HepG2 (cell line): ENCODE results near the gene LIMA1. TPM values are rescaled to one million over a fixed set of nuclear protein-coding genes. Genes with fewer than 3 reads are reported as not detected.

Experiments used
- ATAC-seq: fragments of 200-7000 bp; cut with Tn5 transposase; 3 replicates; pipeline ENCODE4 v1.9.1; 2020; ENCODE audit warnings: mild to moderate bottlenecking, moderate library complexity
- BruUV-seq: library from RNA; stranded (reverse); fragments of 400-500 nt; replicated peaks from 2 replicates; lab custom pipeline; 2021; lab: Mats Ljungman, UMichigan
- CTCF ChIA-PET: fragments of 300-600 bp; formaldehyde crosslinking; extraction: SDS; loops from one replicate; lab custom pipeline; 2021; ENCODE audit warnings: low total read pairs, inconsistent platforms, low intra/inter-chr PET ratio; lab: Yijun Ruan, JAX
- POLR2A ChIA-PET: fragments of 350-600 bp; sonication (Branson Sonifier 250); formaldehyde crosslinking; loops from one replicate; lab custom pipeline; 2020; ENCODE audit warnings: antibody characterized with exemption, inconsistent platforms; lab: Yijun Ruan, JAX
- DNase-seq: peaks from one replicate; pipeline ENCODE4 v3.0.0-alpha.2; 2015; ENCODE audit warnings: low spot score
- FAIRE-seq: peaks from 3 replicates; lab custom pipeline; 2011; peaks lifted over from hg19 to GRCh38; lab: Jason Lieb, UNC
- H2AFZ ChIP-seq: one replicate; pipeline ENCODE4 v1.6.1; 2011; ENCODE audit warnings: low read length, inconsistent platforms
- H3K27ac ChIP-seq: fragments of 300-600 bp; 3 replicates; pipeline ENCODE4 v1.8.0; 2011; ENCODE audit warnings: mixed run types, mild to moderate bottlenecking, mixed read lengths, low read length, inconsistent platforms; ENCODE audit not compliant: insufficient read depth; ENCODE audit errors: extremely low read length
- H3K27me3 ChIP-seq, 2 experiments: fragments of 200-600 bp in 1 of 2; 2 replicates in 1 of 2; 3 replicates in 1 of 2; pipeline versions ENCODE4 v1.6.0 to v1.8.0; 2011; ENCODE audit warnings: low read length in 2 of 2, mild to moderate bottlenecking in 2 of 2, moderate library complexity in 2 of 2, inconsistent platforms in 1 of 2; ENCODE audit not compliant: insufficient read depth in 2 of 2, control insufficient read depth in 1 of 2
- H3K36me3 ChIP-seq, 2 experiments: fragments of 200-600 bp in 1 of 2; replicated peaks in 1 of 2; 2 replicates in 1 of 2; 3 replicates in 1 of 2; pipeline versions ENCODE4 v1.5.1 to v1.8.0; 2011; ENCODE audit warnings: low read length in 2 of 2, inconsistent platforms in 1 of 2; ENCODE audit not compliant: insufficient read depth in 2 of 2, control insufficient read depth in 1 of 2
- H3K4me1 ChIP-seq: 2 replicates; pipeline ENCODE4 v1.5.1; 2012; ENCODE audit warnings: low read length, inconsistent platforms; ENCODE audit not compliant: insufficient read depth
- H3K4me2 ChIP-seq: 2 replicates; pipeline ENCODE4 v1.6.0; 2011; ENCODE audit warnings: low read depth, low read length, inconsistent platforms
- H3K4me3 ChIP-seq, 3 experiments: fragments of 200-600 bp in 1 of 3; sonication (generic), shearing (Covaris generic) in 1 of 3; replicated peaks in 1 of 3; 2 replicates each; pipeline ENCODE4 v1.5.1; 2011 to 2016; ENCODE audit warnings: low read length in 3 of 3, inconsistent platforms in 2 of 3, low read depth in 2 of 3, mild to moderate bottlenecking in 2 of 3, control low read depth in 1 of 3, mixed read lengths in 1 of 3; ENCODE audit not compliant: insufficient read depth in 1 of 3
- H3K79me2 ChIP-seq: one replicate; pipeline ENCODE4 v1.6.1; 2011; ENCODE audit warnings: low read length, inconsistent platforms; ENCODE audit not compliant: insufficient read depth
- H3K9ac ChIP-seq: 2 replicates; pipeline ENCODE4 v1.6.0; 2011; ENCODE audit warnings: mild to moderate bottlenecking, low read depth, low read length, inconsistent platforms; ENCODE audit not compliant: insufficient read depth
- H3K9me3 ChIP-seq: 2 replicates; pipeline ENCODE4 v1.5.1; 2012; ENCODE audit warnings: mild to moderate bottlenecking, low read length
- H4K20me1 ChIP-seq: 2 replicates; pipeline ENCODE4 v1.6.0; 2011; ENCODE audit warnings: inconsistent platforms, mild to moderate bottlenecking, low read length, moderate library complexity; ENCODE audit not compliant: insufficient read depth
- ATF2 ChIP-seq: sonication (generic); formaldehyde crosslinking; IDR thresholded peaks from 2 replicates; pipeline ENCODE4 v1.4.0; 2020; ENCODE audit warnings: missing genetic modification reagents
- EP300 ChIP-seq, 3 experiments: sonication (generic) in 1 of 3; formaldehyde crosslinking in 1 of 3; IDR thresholded peaks; 2 replicates each; pipeline versions ENCODE4 v1.5.1 to v1.6.1; 2011 to 2020; ENCODE audit warnings: low read depth in 2 of 3, low read length in 2 of 3, borderline replicate concordance in 1 of 3, improper control_type of control experiment in 1 of 3, mild to moderate bottlenecking in 1 of 3, missing genetic modification reagents in 1 of 3, moderate library complexity in 1 of 3
- JARID2 ChIP-seq: sonication (generic); formaldehyde crosslinking; IDR thresholded peaks from 2 replicates; pipeline ENCODE4 v1.8.1; 2023; ENCODE audit warnings: missing genetic modification reagents, inconsistent platforms; ENCODE audit not compliant: insufficient replicate concordance
- JDP2 ChIP-seq: sonication (generic); formaldehyde crosslinking; IDR thresholded peaks from 2 replicates; pipeline ENCODE4 v1.8.1; 2022; ENCODE audit warnings: missing genetic modification reagents, borderline replicate concordance
- MBNL3 ChIP-seq: fragments of 250-450 bp; sonication (Bioruptor Pico); conservative IDR thresholded peaks from 2 replicates; pipeline ENCODE4 v1.8.0; 2022; ENCODE audit warnings: mild to moderate bottlenecking, inconsistent platforms
- NCOA2 ChIP-seq: sonication (generic); formaldehyde crosslinking; IDR thresholded peaks from 2 replicates; pipeline ENCODE4 v1.8.0; 2022; ENCODE audit warnings: inconsistent platforms
- ZNF142 ChIP-seq: sonication (generic); formaldehyde crosslinking; IDR thresholded peaks from 2 replicates; pipeline ENCODE4 v1.4.0; 2020; ENCODE audit warnings: missing genetic modification reagents
- ZNF292 ChIP-seq: sonication (generic); formaldehyde crosslinking; IDR thresholded peaks from 2 replicates; pipeline ENCODE4 v1.8.1; 2022; ENCODE audit warnings: mild to moderate bottlenecking, low read depth, missing genetic modification reagents, borderline replicate concordance
- ZNF331 ChIP-seq: sonication (generic); formaldehyde crosslinking; IDR thresholded peaks from 2 replicates; pipeline ENCODE4 v1.4.0; 2020; ENCODE audit warnings: missing genetic modification reagents
- ZNF512B ChIP-seq: sonication (generic); formaldehyde crosslinking; IDR thresholded peaks from 2 replicates; pipeline ENCODE4 v1.5.1; 2020; ENCODE audit warnings: missing genetic modification reagents, mild to moderate bottlenecking, borderline replicate concordance
- ZNF607 ChIP-seq: sonication (generic); formaldehyde crosslinking; IDR thresholded peaks from 2 replicates; pipeline ENCODE4 v1.5.1; 2020; ENCODE audit warnings: missing genetic modification reagents, mild to moderate bottlenecking, borderline replicate concordance
- WGBS: methylation state at CpG from one replicate; pipeline ENCODE4 v1.1.6; 2017; ENCODE audit warnings: low lambda C conversion rate; 5-methylcytosine and 5-hydroxymethylcytosine counted together
- in situ Hi-C: cut with HindIII; loops from 2 replicates; pipeline ENCODE4 v1.10.0; 2017; ENCODE audit warnings: low pct_unique_long_range_greater_than_20kb; ENCODE audit not compliant: extremely low pct_ligation_motif_present
- intact Hi-C: fragments of 100-400 bp; cut with micrococcal nuclease; formaldehyde crosslinking; loops from one replicate; pipeline ENCODE4 v1.10.0; 2022; ENCODE audit not compliant: unreplicated experiment
- polyA plus RNA-seq, 8 experiments: library from polyadenylated mRNA; depleted of rRNA in 3 of 8; stranded (reverse) in 7 of 8; unstranded in 1 of 8; fragments of >200 nt; fragmentation: Illumina TruSeq in 4 of 8; extraction: Trizol in 4 of 8; gene quantifications; 2 replicates each; pipeline versions ENCODE4 v1.2.1 to v1.2.3, GENCODE V29; 2011 to 2016; ENCODE audit warnings: low read depth in 4 of 8, missing spikeins in 1 of 8, mixed read lengths in 1 of 8; ENCODE audit not compliant: insufficient read depth in 1 of 8
- total RNA-seq, 5 experiments: library from RNA; depleted of rRNA; stranded (reverse); fragments of >200 nt; fragmentation: Illumina TruSeq; extraction: Trizol; gene quantifications; 2 replicates each; pipeline ENCODE4 v1.2.3, GENCODE V29; 2016; ENCODE audit warnings: low read depth in 1 of 5

The LIMA1 gene
- total and polyA plus RNA-seq, 2 of the 13 experiments (the other 11 are each of a cell fraction or from before 2014, with no cell fraction given): 13.0 to 19.8 TPM

DNA sequence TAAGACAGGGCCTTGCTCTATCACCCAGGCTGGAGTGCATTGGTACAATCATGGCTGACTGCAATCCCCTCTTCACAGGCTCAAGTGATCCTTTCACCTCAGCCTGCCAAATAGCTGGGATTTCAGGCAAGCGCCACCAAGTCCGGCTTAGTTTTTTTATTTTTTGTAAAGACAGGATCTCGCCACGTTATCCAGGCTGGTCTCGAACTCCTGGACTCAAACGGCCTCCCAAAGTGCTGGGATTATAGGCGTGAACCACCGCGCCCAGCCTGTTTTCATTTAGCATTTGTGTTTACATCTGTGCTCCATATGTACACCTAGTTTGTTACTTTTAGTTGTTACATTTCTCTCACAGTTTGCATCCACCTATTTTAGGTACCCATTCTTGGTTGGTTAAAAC lies 32.5 kb upstream of the LIMA1 start:
- no TSS peak for BruUV-seq
- no peaks in the 10 kb centered on the region for H3K36me3 ChIP-seq
- ChIA-PET POLR2A (no interaction called here), CTCF (interaction anchor here (1.8 to 1.9 kb wide), 2 partner anchors 183 to 241 kb away, joined by 4 to 14 read pairs; no protein-coding TSS in a partner anchor)
- no peak overlapping the region for H3K27ac ChIP-seq
- 99% methylated on average over 9 of the region's 9 CpGs for WGBS
- no peak overlapping the region for H3K4me2 ChIP-seq
- no peak overlapping the region for H2AFZ ChIP-seq
- no peaks in the 10 kb centered on the region for H3K79me2 ChIP-seq
- no peak overlapping the region for H3K4me3 ChIP-seq
- DNase-seq (no peak), FAIRE-seq (no peak), ATAC-seq (no peak)
- H3K27me3 ChIP-seq: no peaks in the 10 kb centered on the region; a peak in 1 of 5 replicates
- H3K9me3 ChIP-seq: no peaks in the 10 kb centered on the region
- no peak overlapping the region for H3K9ac ChIP-seq
- 0 out of 2 replicates have a peak, but pooled peaks cover 7% of the 10 kb centered on the region for H3K4me1 ChIP-seq
- H4K20me1 ChIP-seq: no peaks in the 10 kb centered on the region
- in situ Hi-C loops: loop anchor here (10.0 kb wide), 1 partner anchor 131 kb away; no protein-coding TSS in a partner anchor
- intact Hi-C loops: loop anchor here (2.0 kb wide), 1 partner anchor 127 kb away; no protein-coding TSS in a partner anchor
- TF ChIP-seq ZNF331 (CRISPR knock-in tag) (no peak), ZNF512B (CRISPR knock-in tag) (no peak), MBNL3 (no peak), JDP2 (CRISPR knock-in tag) (no peak), ATF2 (CRISPR knock-in tag) (no peak), NCOA2 (CRISPR knock-in tag) (no peak), ZNF142 (CRISPR knock-in tag) (no peak), ZNF607 (no peak), JARID2 (CRISPR knock-in tag) (no peak), ZNF292 (CRISPR knock-in tag) (no peak), EP300 (IDR thresholded peaks at IDR 0.05; ENCODE audit: low read depth in 2 of 2, low read length in 2 of 2) (no peak), EP300 (CRISPR knock-in tag; IDR thresholded peaks at IDR 0.05; ENCODE audit: borderline replicate concordance) (no peak)
